H1 (cell line): ENCODE measurements around the gene ARAP2. TPM values are rescaled to one million over a fixed set of nuclear protein-coding genes. Genes with fewer than 3 reads are reported as not detected.

Source experiments
- CTCF ChIA-PET: fragments of 300-600 bp; sonication (Branson Sonifier 250); formaldehyde crosslinking; loops from one replicate; lab custom pipeline; 2021; ENCODE audit not compliant: partially characterized antibody; lab: Charles Lee
- POLR2A ChIA-PET: fragments of 300-600 bp; sonication (Branson Sonifier 250); formaldehyde crosslinking; loops from one replicate; lab custom pipeline; 2021; ENCODE audit warnings: inconsistent platforms; ENCODE audit not compliant: partially characterized antibody; lab: Charles Lee
- DNase-seq, 2 experiments: peaks; one replicate each; pipeline versions ENCODE4 v3.0.0 to v3.0.0-alpha.2; 2010 to 2022; ENCODE audit warnings: low spot score in 2 of 2, low read depth in 1 of 2, mixed read lengths in 1 of 2
- FAIRE-seq: peaks from 2 replicates; lab custom pipeline; 2011; peaks lifted over from hg19 to GRCh38; lab: Jason Lieb, UNC
- H2AFZ ChIP-seq: 2 replicates; pipeline ENCODE4 v1.8.1; 2012; ENCODE audit warnings: low read length, inconsistent platforms
- H2AK5ac ChIP-seq: 2 replicates; pipeline ENCODE4 v1.6.1; 2013; ENCODE audit warnings: low read depth, low read length
- H2BK120ac ChIP-seq: replicated peaks from 2 replicates; pipeline ENCODE3; 2013; ENCODE audit warnings: low read depth, low read length, inconsistent platforms
- H2BK12ac ChIP-seq: 2 replicates; pipeline ENCODE4 v1.6.1; 2013; ENCODE audit warnings: low read depth, low read length
- H2BK15ac ChIP-seq: 2 replicates; pipeline ENCODE4 v1.6.1; 2013; ENCODE audit warnings: low read length
- H2BK20ac ChIP-seq: 2 replicates; pipeline ENCODE4 v1.6.1; 2013; ENCODE audit warnings: low read length
- H2BK5ac ChIP-seq: 2 replicates; pipeline ENCODE4 v1.6.1; 2013; ENCODE audit warnings: low read depth, low read length
- H3K14ac ChIP-seq: 2 replicates; pipeline ENCODE4 v1.6.1; 2013; ENCODE audit warnings: inconsistent platforms; ENCODE audit not compliant: insufficient read length
- H3K18ac ChIP-seq: 2 replicates; pipeline ENCODE4 v1.6.1; 2013; ENCODE audit warnings: low read length; ENCODE audit errors: extremely low read depth
- H3K23ac ChIP-seq: 2 replicates; pipeline ENCODE4 v1.6.1; 2013; ENCODE audit warnings: inconsistent platforms; ENCODE audit not compliant: insufficient read length
- H3K23me2 ChIP-seq: 2 replicates; pipeline ENCODE4 v1.6.1; 2013; ENCODE audit warnings: low read depth, low read length
- H3K27ac ChIP-seq: 2 replicates; pipeline ENCODE4 v1.6.1; 2011; ENCODE audit warnings: low read depth, low read length, inconsistent platforms
- H3K27me3 ChIP-seq, 4 experiments: replicated peaks in 1 of 4; 1 replicate in 1 of 4; 2 replicates in 3 of 4; pipeline versions ENCODE4 v1.6.1 to v1.8.1; 2011 to 2013; ENCODE audit warnings: low read length in 3 of 4, mild to moderate bottlenecking in 3 of 4, inconsistent platforms in 2 of 4, mixed read lengths in 2 of 4, moderate library complexity in 1 of 4; ENCODE audit not compliant: control insufficient read depth in 3 of 4, insufficient read depth in 3 of 4; ENCODE audit errors: extremely low read depth in 1 of 4
- H3K36me3 ChIP-seq, 4 experiments: 2 replicates each; pipeline versions ENCODE4 v1.6.1 to v1.8.1; 2011 to 2013; ENCODE audit warnings: mild to moderate bottlenecking in 4 of 4, low read length in 3 of 4, moderate library complexity in 2 of 4, control low read depth in 1 of 4, inconsistent platforms in 1 of 4; ENCODE audit not compliant: insufficient read depth in 4 of 4, control insufficient read depth in 2 of 4
- H3K4ac ChIP-seq: replicated peaks from 2 replicates; pipeline ENCODE3; 2013; ENCODE audit warnings: low read length, low read depth, mixed read lengths, inconsistent platforms; ENCODE audit not compliant: insufficient read length
- H3K4me1 ChIP-seq, 4 experiments: replicated peaks in 1 of 4; 1 replicate in 1 of 4; 2 replicates in 3 of 4; pipeline versions ENCODE4 v1.6.1 to v1.8.1; 2011 to 2013; ENCODE audit warnings: low read length in 3 of 4, inconsistent platforms in 2 of 4, mixed read lengths in 1 of 4; ENCODE audit not compliant: insufficient read depth in 4 of 4, control insufficient read depth in 3 of 4
- H3K4me2 ChIP-seq, 2 experiments: 2 replicates each; pipeline versions ENCODE4 v1.6.1 to v1.8.1; 2011 to 2013; ENCODE audit warnings: low read depth in 2 of 2, low read length in 2 of 2, control low read depth in 1 of 2, inconsistent platforms in 1 of 2, mild to moderate bottlenecking in 1 of 2; ENCODE audit not compliant: insufficient read depth in 1 of 2
- H3K4me3 ChIP-seq, 4 experiments: fragments of 200-600, 300-600 bp in 1 of 4; sonication (generic), shearing (Covaris generic), sonication (Bioruptor Twin) in 1 of 4; 2 replicates each; pipeline versions ENCODE4 v1.5.1 to v1.8.1; 2011 to 2016; ENCODE audit warnings: low read length in 4 of 4, low read depth in 3 of 4, control low read depth in 2 of 4, inconsistent platforms in 2 of 4, mild to moderate bottlenecking in 2 of 4, mixed read lengths in 1 of 4, moderate library complexity in 1 of 4; ENCODE audit not compliant: insufficient read depth in 2 of 4; ENCODE audit errors: extremely low read depth in 1 of 4
- H3K56ac ChIP-seq: replicated peaks from 2 replicates; pipeline ENCODE3; 2013; ENCODE audit warnings: low read depth, mild to moderate bottlenecking, mixed read lengths, low read length, inconsistent platforms; ENCODE audit not compliant: insufficient read length
- H3K79me1 ChIP-seq: 2 replicates; pipeline ENCODE4 v1.6.1; 2013; ENCODE audit warnings: low read depth, low read length, control low read depth
- H3K79me2 ChIP-seq, 2 experiments: 2 replicates each; pipeline versions ENCODE4 v1.6.1 to v1.8.1; 2012 to 2013; ENCODE audit warnings: low read length in 2 of 2, mild to moderate bottlenecking in 2 of 2, inconsistent platforms in 1 of 2; ENCODE audit not compliant: insufficient read depth in 2 of 2, control insufficient read depth in 1 of 2
- H3K9ac ChIP-seq, 4 experiments: replicated peaks in 1 of 4; 1 replicate in 1 of 4; 2 replicates in 3 of 4; pipeline versions ENCODE4 v1.6.1 to v1.8.1; 2011 to 2013; ENCODE audit warnings: low read depth in 3 of 4, low read length in 3 of 4, control low read depth in 2 of 4, mild to moderate bottlenecking in 2 of 4, moderate library complexity in 2 of 4, inconsistent platforms in 1 of 4; ENCODE audit errors: extremely low read depth in 1 of 4
- H3K9me3 ChIP-seq, 2 experiments: 2 replicates each; pipeline versions ENCODE4 v1.6.1 to v1.8.1; 2012 to 2013; ENCODE audit warnings: mild to moderate bottlenecking in 2 of 2, moderate library complexity in 2 of 2, control low read depth in 1 of 2, inconsistent platforms in 1 of 2, low read depth in 1 of 2, low read length in 1 of 2, mixed read lengths in 1 of 2; ENCODE audit not compliant: insufficient read depth in 2 of 2
- H4K20me1 ChIP-seq, 2 experiments: replicated peaks in 1 of 2; 2 replicates each; pipeline versions ENCODE3 to v1.8.1; 2011 to 2013; ENCODE audit warnings: inconsistent platforms in 2 of 2, low read length in 2 of 2, mild to moderate bottlenecking in 1 of 2; ENCODE audit not compliant: insufficient read depth in 2 of 2, control insufficient read depth in 1 of 2
- H4K5ac ChIP-seq: 2 replicates; pipeline ENCODE4 v1.6.1; 2013; ENCODE audit warnings: low read length, low read depth, mixed read lengths, inconsistent platforms; ENCODE audit not compliant: insufficient read length
- H4K8ac ChIP-seq: 2 replicates; pipeline ENCODE4 v1.8.0; 2013; ENCODE audit warnings: mild to moderate bottlenecking, moderate library complexity, low read length, inconsistent platforms; ENCODE audit not compliant: insufficient read depth; ENCODE audit errors: extremely low read depth
- H4K91ac ChIP-seq: replicated peaks from 2 replicates; pipeline ENCODE3; 2013; ENCODE audit warnings: low read length, mixed read lengths, inconsistent platforms; ENCODE audit not compliant: insufficient read length
- BACH1 ChIP-seq: IDR thresholded peaks from 2 replicates; pipeline ENCODE4 v1.6.1; 2012; ENCODE audit warnings: low read length, improper control_type of control experiment
- FOSL1 ChIP-seq: IDR thresholded peaks from 2 replicates; pipeline ENCODE4 v1.6.1; 2011; ENCODE audit warnings: mild to moderate bottlenecking, low read depth, low read length, moderate library complexity; ENCODE audit not compliant: insufficient read depth
- HDAC6 ChIP-seq: IDR thresholded peaks from one replicate; pipeline ENCODE4 v1.7.1; 2012; ENCODE audit warnings: low read depth, mild to moderate bottlenecking, inconsistent platforms, low read length, moderate library complexity
- NRF1 ChIP-seq: IDR thresholded peaks from 2 replicates; pipeline ENCODE4 v1.6.1; 2011; ENCODE audit warnings: mild to moderate bottlenecking, low read depth, low read length, improper control_type of control experiment
- PHF8 ChIP-seq: fragments of 200-600 bp; sonication (generic); conservative IDR thresholded peaks from 2 replicates; pipeline ENCODE4 v1.7.1; 2012; ENCODE audit warnings: low read depth, mild to moderate bottlenecking, inconsistent platforms, low read length, moderate library complexity
- RAD21 ChIP-seq, 2 experiments: IDR thresholded peaks in 1 of 2; conservative IDR thresholded peaks in 1 of 2; 2 replicates each; pipeline ENCODE4 v1.6.1; 2011; ENCODE audit warnings: low read depth in 2 of 2, low read length in 2 of 2, improper control_type of control experiment in 1 of 2, inconsistent platforms in 1 of 2, mild to moderate bottlenecking in 1 of 2, moderate library complexity in 1 of 2
- RNF2 ChIP-seq: fragments of 200-900, 300-1000 bp; sonication (generic); IDR thresholded peaks from 2 replicates; pipeline ENCODE4 v1.7.1; 2016; ENCODE audit warnings: borderline replicate concordance, low read depth, mild to moderate bottlenecking, antibody characterized with exemption, low read length; ENCODE audit not compliant: poor library complexity, severe bottlenecking; ENCODE audit errors: missing control alignments
- SP1 ChIP-seq: IDR thresholded peaks from 2 replicates; pipeline ENCODE4 v1.6.1; 2011; ENCODE audit warnings: low read depth, low read length
- SRF ChIP-seq: IDR thresholded peaks from 2 replicates; pipeline ENCODE4 v1.6.1; 2011; ENCODE audit warnings: mild to moderate bottlenecking, low read depth, low read length, moderate library complexity
- SUZ12 ChIP-seq: fragments of 200-600 bp; sonication (generic); IDR thresholded peaks from 2 replicates; pipeline ENCODE4 v1.6.1; 2012; ENCODE audit warnings: mild to moderate bottlenecking, inconsistent platforms, low read length, moderate library complexity, mixed read lengths
- TBP ChIP-seq: IDR thresholded peaks from 2 replicates; pipeline ENCODE4 v1.6.1; 2011; ENCODE audit warnings: low read depth, low read length, improper control_type of control experiment
- WGBS, 2 experiments: shearing (Covaris generic) in 1 of 2; methylation state at CpG; one replicate each; pipeline versions ENCODE4 v1.1.6 to v1.1.7; 2013 to 2015; ENCODE audit warnings: low lambda C conversion rate in 2 of 2, mixed read lengths in 2 of 2, inconsistent platforms in 1 of 2, low coverage in 1 of 2, missing lambda C conversion rate in 1 of 2; ENCODE audit not compliant: insufficient replicate concordance in 2 of 2, insufficient coverage in 1 of 2, insufficient read length in 1 of 2; ENCODE audit errors: extremely low coverage in 1 of 2, missing lambda C conversion rate in 1 of 2; 5-methylcytosine and 5-hydroxymethylcytosine counted together
- polyA plus RNA-seq, 7 experiments: library from polyadenylated mRNA; depleted of rRNA in 3 of 7; stranded (reverse) in 5 of 7; unstranded in 2 of 7; fragments of >200 nt in 5 of 7; fragments of 200-250 nt in 2 of 7; gene quantifications; 1 replicate in 5 of 7; 2 replicates in 1 of 7; 4 replicates in 1 of 7; pipeline versions ENCODE4 v1.2.1 to v1.2.3, GENCODE V29; 2011 to 2013; ENCODE audit warnings: missing spikeins in 2 of 7, mixed read lengths in 2 of 7
- total RNA-seq: library from RNA; stranded (reverse); fragmentation: NEBNext Ultra II Directional; extraction: Animal tissue kit (Norgen Biotek cat#: 25700); gene quantifications from 2 replicates; pipeline ENCODE4 v1.2.1, GENCODE V29; 2021
- TF ChIP-seq, protein P1 (sequence below): IDR thresholded peaks from 2 replicates; pipeline ENCODE4 v1.6.1; 2011; ENCODE audit warnings: low read depth, mild to moderate bottlenecking, low read length; ENCODE audit not compliant: insufficient read depth

ARAP2 gene
- total and polyA plus RNA-seq, 2 of the 8 experiments (the other 6 are each of a cell fraction or from before 2014, with no cell fraction given): 0.15 to 2.3 TPM

- peaks cover 0 to 3% (median 1%) of the 10 kb centered on the region in 4 experiments; a peak in 1 of 7 replicates for H3K4me1 ChIP-seq
- H2AFZ ChIP-seq: no peak overlapping the region
- no peaks in the 10 kb centered on the region for H3K79me1 ChIP-seq
- H3K27ac ChIP-seq: no peak overlapping the region
- no peak overlapping the region for H2BK5ac ChIP-seq
- H2BK120ac ChIP-seq: no peak overlapping the region
- H4K91ac ChIP-seq: no peak overlapping the region
- H3K4me2 ChIP-seq: no peak overlapping the region
- H3K9ac ChIP-seq: no peak overlapping the region
- H3K9me3 ChIP-seq: no peaks in the 10 kb centered on the region
- no peaks in the 10 kb centered on the region for H3K79me2 ChIP-seq
- H3K4me3 ChIP-seq: no peak overlapping the region
- no peak overlapping the region for H2BK20ac ChIP-seq
- no peak overlapping the region for H3K4ac ChIP-seq
- no peaks in the 10 kb centered on the region for H3K36me3 ChIP-seq
- no peaks in the 10 kb centered on the region for H3K23me2 ChIP-seq
- no peak overlapping the region for H3K56ac ChIP-seq
- H3K18ac ChIP-seq: no peak overlapping the region
- no peak overlapping the region for H3K14ac ChIP-seq
- H2BK15ac ChIP-seq: no peak overlapping the region
- no peak overlapping the region for H4K5ac ChIP-seq
- WGBS, 2 experiments: 86% methylated on average over 2 of the region's 2 CpGs; no CpG with 5 or more reads in 1 of the 2 experiments
- POLR2A ChIA-PET: no interaction called here
- no peak overlapping the region for H2AK5ac ChIP-seq
- DNase-seq: no peak
- no peaks in the 10 kb centered on the region for H3K27me3 ChIP-seq
- CTCF ChIA-PET: interaction anchor here (0.8 to 1.0 kb wide), 2 partner anchors 17 to 23 kb away, joined by 3 read pairs; partner anchors contain the start of gene ARAP2
- H4K20me1 ChIP-seq: no peaks in the 10 kb centered on the region
- H2BK12ac ChIP-seq: no peak overlapping the region
- no peak for FAIRE-seq
- H3K23ac ChIP-seq: no peak overlapping the region
- H4K8ac ChIP-seq: no peak overlapping the region
- TF ChIP-seq PHF8: no peak
- no peak for TF ChIP-seq SUZ12
- TF ChIP-seq SP1: no peak
- no peak for TF ChIP-seq RNF2
- no peak for TF ChIP-seq HDAC6
- no peak for TF ChIP-seq RAD21 (IDR thresholded peaks at IDR 0.05 in 1 of 2, conservative IDR thresholded peaks at IDR 0.05 in 1 of 2; ENCODE audit: low read depth in 2 of 2, low read length in 2 of 2)
- TF ChIP-seq SRF: no peak
- no peak for TF ChIP-seq FOSL1
- TF ChIP-seq, protein P1, sequence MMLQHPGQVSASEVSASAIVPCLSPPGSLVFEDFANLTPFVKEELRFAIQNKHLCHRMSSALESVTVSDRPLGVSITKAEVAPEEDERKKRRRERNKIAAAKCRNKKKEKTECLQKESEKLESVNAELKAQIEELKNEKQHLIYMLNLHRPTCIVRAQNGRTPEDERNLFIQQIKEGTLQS: no peak
- TF ChIP-seq NRF1: no peak
- TF ChIP-seq BACH1: no peak
- TF ChIP-seq TBP: no peak
These were observed 23.4 kb upstream of the ARAP2 start for GRCh38 chr4:36267486-36268268.
